ENCODE measurements around the gene AOPEP.

DNA sequence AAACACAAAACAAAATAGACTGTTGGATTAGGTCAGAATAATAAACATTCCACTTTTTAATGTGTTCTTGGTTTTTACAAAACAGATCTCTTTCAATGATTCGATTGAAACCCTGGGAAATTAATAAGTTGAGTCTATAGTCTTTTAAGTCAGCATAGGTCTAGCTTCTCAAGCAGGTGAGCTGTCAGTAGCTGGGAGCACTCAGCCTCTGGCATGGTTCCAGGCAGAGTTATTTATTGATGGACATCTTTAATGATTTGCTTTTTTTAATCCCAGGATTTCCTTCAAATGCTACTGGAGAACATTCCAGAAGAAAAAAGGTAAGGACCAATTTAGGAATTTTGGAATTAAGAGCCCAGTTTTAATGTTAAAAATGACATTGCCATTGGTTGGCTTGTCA is 241.0 kb downstream of the AOPEP start:
- TF ChIP-seq, protein P1, sequence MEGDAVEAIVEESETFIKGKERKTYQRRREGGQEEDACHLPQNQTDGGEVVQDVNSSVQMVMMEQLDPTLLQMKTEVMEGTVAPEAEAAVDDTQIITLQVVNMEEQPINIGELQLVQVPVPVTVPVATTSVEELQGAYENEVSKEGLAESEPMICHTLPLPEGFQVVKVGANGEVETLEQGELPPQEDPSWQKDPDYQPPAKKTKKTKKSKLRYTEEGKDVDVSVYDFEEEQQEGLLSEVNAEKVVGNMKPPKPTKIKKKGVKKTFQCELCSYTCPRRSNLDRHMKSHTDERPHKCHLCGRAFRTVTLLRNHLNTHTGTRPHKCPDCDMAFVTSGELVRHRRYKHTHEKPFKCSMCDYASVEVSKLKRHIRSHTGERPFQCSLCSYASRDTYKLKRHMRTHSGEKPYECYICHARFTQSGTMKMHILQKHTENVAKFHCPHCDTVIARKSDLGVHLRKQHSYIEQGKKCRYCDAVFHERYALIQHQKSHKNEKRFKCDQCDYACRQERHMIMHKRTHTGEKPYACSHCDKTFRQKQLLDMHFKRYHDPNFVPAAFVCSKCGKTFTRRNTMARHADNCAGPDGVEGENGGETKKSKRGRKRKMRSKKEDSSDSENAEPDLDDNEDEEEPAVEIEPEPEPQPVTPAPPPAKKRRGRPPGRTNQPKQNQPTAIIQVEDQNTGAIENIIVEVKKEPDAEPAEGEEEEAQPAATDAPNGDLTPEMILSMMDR (IDR thresholded peaks at IDR 0.05 in 4 of 5, conservative IDR thresholded peaks at IDR 0.05 in 1 of 5) = no peak
- TF ChIP-seq POLR2A (IDR thresholded peaks at IDR 0.05) = no peak
